ENCODE data around the gene FAN1. TPM values are rescaled to one million over a fixed set of nuclear protein-coding genes. Genes with fewer than 3 reads are reported as not detected.

Gene FAN1
- total RNA-seq, 1 experiment from 2014 or later: 10.2 TPM

DNA sequence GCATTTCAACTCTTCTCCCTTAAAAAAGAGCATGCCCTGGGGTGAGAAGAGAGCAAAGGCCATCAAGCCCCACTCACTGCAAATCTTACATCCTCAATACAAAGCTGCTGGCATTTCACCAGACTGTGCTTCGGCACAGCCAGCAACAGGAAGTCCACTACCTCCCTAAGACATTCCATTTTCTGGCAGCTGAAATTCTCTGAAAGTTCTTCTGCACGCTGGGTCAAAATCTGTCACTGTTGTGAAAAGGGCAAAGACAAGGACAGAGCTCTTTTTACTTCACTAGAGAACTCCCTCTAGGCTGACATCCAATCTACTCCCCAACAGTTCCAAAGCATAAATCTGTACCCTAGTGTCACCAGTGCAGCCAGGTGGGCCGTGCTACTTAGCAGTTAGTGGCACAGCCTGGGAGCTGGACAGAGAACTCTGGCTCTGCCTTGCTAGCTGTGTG, 81.4 kb downstream of the FAN1 start:
- Histone ChIP-seq H3K27ac (no peak overlapping the region), H3K27me3 (ENCODE audit: insufficient read depth, low read depth) (no peaks in the 10 kb centered on the region), H4K20me1 (ENCODE audit: insufficient read depth) (no peaks in the 10 kb centered on the region), H3K9me3 (ENCODE audit: insufficient read depth, low read depth) (no peaks in the 10 kb centered on the region), H2AFZ (no peak overlapping the region), H3K4me2 (no peak overlapping the region), H3K79me2 (ENCODE audit: low read depth) (no peaks in the 10 kb centered on the region), H3K36me3 (ENCODE audit: low read depth) (no peaks in the 10 kb centered on the region), H3K4me1 (replicated peaks; ENCODE audit: insufficient read depth) (peaks cover 3% of the 10 kb centered on the region; the same call in 1 of the 2 replicates), H3F3A (ENCODE audit: insufficient read depth, low read depth) (no peaks in the 10 kb centered on the region), H3K4me3 (no peak overlapping the region), H3K9me2 (ENCODE audit: insufficient read depth) (no peaks in the 10 kb centered on the region)
- POLR2A ChIA-PET (ENCODE audit: unreplicated experiment): no interaction called here
- intact Hi-C loops (cut with micrococcal nuclease; ENCODE audit: unreplicated experiment): no loop called here
- DNase-seq: no peak
- TF ChIP-seq EZH2 (IDR thresholded peaks at IDR 0.05; ENCODE audit: low read depth): no peak
- TF ChIP-seq, protein P1, sequence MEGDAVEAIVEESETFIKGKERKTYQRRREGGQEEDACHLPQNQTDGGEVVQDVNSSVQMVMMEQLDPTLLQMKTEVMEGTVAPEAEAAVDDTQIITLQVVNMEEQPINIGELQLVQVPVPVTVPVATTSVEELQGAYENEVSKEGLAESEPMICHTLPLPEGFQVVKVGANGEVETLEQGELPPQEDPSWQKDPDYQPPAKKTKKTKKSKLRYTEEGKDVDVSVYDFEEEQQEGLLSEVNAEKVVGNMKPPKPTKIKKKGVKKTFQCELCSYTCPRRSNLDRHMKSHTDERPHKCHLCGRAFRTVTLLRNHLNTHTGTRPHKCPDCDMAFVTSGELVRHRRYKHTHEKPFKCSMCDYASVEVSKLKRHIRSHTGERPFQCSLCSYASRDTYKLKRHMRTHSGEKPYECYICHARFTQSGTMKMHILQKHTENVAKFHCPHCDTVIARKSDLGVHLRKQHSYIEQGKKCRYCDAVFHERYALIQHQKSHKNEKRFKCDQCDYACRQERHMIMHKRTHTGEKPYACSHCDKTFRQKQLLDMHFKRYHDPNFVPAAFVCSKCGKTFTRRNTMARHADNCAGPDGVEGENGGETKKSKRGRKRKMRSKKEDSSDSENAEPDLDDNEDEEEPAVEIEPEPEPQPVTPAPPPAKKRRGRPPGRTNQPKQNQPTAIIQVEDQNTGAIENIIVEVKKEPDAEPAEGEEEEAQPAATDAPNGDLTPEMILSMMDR (conservative IDR thresholded peaks at IDR 0.05): no peak
- CTCF ChIA-PET: no interaction called here
- no TSS peak for BruUV-seq (replicated peaks)

DNA sequence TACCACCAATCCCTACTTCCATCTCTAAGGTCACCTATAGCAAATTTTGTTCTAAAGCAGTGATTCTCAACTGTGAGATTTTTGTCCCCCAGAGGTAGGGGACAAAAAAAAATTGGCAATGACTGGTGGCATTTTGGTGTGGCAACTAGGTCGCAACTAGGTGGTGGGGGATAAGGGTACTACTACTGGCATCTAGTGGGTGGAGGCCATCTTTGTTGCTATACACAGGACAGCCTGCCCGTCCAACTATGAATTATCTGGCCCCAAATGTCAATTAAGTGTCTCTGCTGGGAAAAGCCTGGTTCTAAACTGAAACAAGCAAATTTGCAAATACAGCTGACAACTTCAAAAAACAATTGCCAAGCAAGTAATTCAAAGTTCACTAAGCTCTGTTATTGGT, 86.3 kb downstream of the FAN1 start:
- no peak for DNase-seq
- H4K20me1 ChIP-seq (ENCODE audit: insufficient read depth): no peaks in the 10 kb centered on the region
- H3K27me3 ChIP-seq (ENCODE audit: insufficient read depth, low read depth): no peaks in the 10 kb centered on the region
- BruUV-seq (replicated peaks): no TSS peak
- no peak overlapping the region; the same call in 1 of the 2 replicates for H2AFZ ChIP-seq
- H3K4me1 ChIP-seq (replicated peaks; ENCODE audit: insufficient read depth): peaks cover 5% of the 10 kb centered on the region; the same call in 1 of the 2 replicates
- no peak overlapping the region for H3K27ac ChIP-seq
- H3K79me2 ChIP-seq (ENCODE audit: low read depth): no peaks in the 10 kb centered on the region
- H3K9me3 ChIP-seq (ENCODE audit: insufficient read depth, low read depth): no peaks in the 10 kb centered on the region
- H3K4me2 ChIP-seq: peak overlapping the region; percentile 91
- ChIA-PET POLR2A (ENCODE audit: unreplicated experiment) (no interaction called here), CTCF (no interaction called here)
- H3K9me2 ChIP-seq (ENCODE audit: insufficient read depth): no peaks in the 10 kb centered on the region
- intact Hi-C loops (cut with micrococcal nuclease; ENCODE audit: unreplicated experiment): loop anchor here (2.0 to 5.0 kb wide), 2 partner anchors 87 to 337 kb away; partner anchors contain the start of genes FAN1 and KLF13
- H3F3A ChIP-seq (ENCODE audit: insufficient read depth, low read depth): 0 out of 2 replicates have a peak, but pooled peaks cover 6% of the 10 kb centered on the region
- TF ChIP-seq, protein P1 (conservative IDR thresholded peaks at IDR 0.05): no peak
- no peak for TF ChIP-seq EZH2 (IDR thresholded peaks at IDR 0.05; ENCODE audit: low read depth)
- peak overlapping the region; percentile 80; the same call in 1 of the 2 replicates for H3K4me3 ChIP-seq
- no peaks in the 10 kb centered on the region for H3K36me3 ChIP-seq (ENCODE audit: low read depth)

- peaks cover 5% of the 10 kb centered on the region; the same call in 1 of the 2 replicates for H3K4me1 ChIP-seq (replicated peaks; ENCODE audit: insufficient read depth)
- TF ChIP-seq EZH2 (IDR thresholded peaks at IDR 0.05; ENCODE audit: low read depth): no peak
- TF ChIP-seq, protein P1 (conservative IDR thresholded peaks at IDR 0.05): no peak
- DNase-seq: no peak
- H3F3A ChIP-seq (ENCODE audit: insufficient read depth, low read depth): 0 out of 2 replicates have a peak, but pooled peaks cover 6% of the 10 kb centered on the region
- peak overlapping the region; percentile 80 for H3K4me3 ChIP-seq
- H2AFZ ChIP-seq: peak overlapping the region; percentile 97
- no peaks in the 10 kb centered on the region for H4K20me1 ChIP-seq (ENCODE audit: insufficient read depth)
- ChIA-PET POLR2A (ENCODE audit: unreplicated experiment) (interaction anchor here (0.7 kb wide), 2 partner anchors 53 to 208 kb away, joined by 3 to 11 read pairs; no protein-coding TSS in a partner anchor), CTCF (no interaction called here)
- TSS peak; percentile 37 for BruUV-seq (replicated peaks)
- H3K9me2 ChIP-seq (ENCODE audit: insufficient read depth): no peaks in the 10 kb centered on the region
- no peaks in the 10 kb centered on the region for H3K79me2 ChIP-seq (ENCODE audit: low read depth)
- H3K36me3 ChIP-seq (ENCODE audit: low read depth): no peaks in the 10 kb centered on the region
- intact Hi-C loops (cut with micrococcal nuclease; ENCODE audit: unreplicated experiment): loop anchor here (2.0 to 5.0 kb wide), 2 partner anchors 88 to 337 kb away; partner anchors contain the start of genes FAN1 and KLF13
- H3K27ac ChIP-seq: no peak overlapping the region
- no peaks in the 10 kb centered on the region for H3K27me3 ChIP-seq (ENCODE audit: insufficient read depth, low read depth)
- peak overlapping the region; percentile 91 for H3K4me2 ChIP-seq
- no peaks in the 10 kb centered on the region for H3K9me3 ChIP-seq (ENCODE audit: insufficient read depth, low read depth)
These were observed 86.9 kb downstream of the FAN1 start for GRCh38 chr15:30990446-30991254.

Measured in PC-9 (cell line).